ENCODE data around the gene ST6GALNAC6. TPM values are rescaled to one million over a fixed set of nuclear protein-coding genes. Genes with fewer than 3 reads are reported as not detected.

The ST6GALNAC6 gene
- total RNA-seq, 2 donors from 2014 or later = 46.4 to 95.1 TPM

DNA sequence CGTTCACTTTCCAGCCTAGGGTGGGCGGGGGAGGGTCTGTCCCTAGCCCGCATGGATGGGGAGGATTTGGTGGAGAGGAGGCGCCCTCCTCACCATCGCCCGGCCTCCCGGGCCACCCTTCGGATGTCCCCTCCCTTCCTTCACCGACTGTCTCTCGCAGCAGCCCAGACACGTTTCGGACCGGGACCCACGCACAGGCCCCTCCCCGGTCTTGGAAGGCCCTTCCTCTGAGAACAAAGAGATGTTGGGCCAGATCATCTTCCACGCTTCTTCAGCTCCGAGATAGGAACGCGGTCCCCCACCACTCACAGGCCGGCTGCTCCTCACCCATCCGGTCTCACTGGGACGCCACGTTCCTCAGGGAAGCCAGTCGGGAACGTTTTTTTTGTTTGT is 38.9 kb upstream of the ST6GALNAC6 start:
- TF ChIP-seq POLR2A (IDR thresholded peaks at IDR 0.05) (no peak), POLR2AphosphoS5 (IDR thresholded peaks at IDR 0.05) (no peak)
- TF ChIP-seq, protein P1, sequence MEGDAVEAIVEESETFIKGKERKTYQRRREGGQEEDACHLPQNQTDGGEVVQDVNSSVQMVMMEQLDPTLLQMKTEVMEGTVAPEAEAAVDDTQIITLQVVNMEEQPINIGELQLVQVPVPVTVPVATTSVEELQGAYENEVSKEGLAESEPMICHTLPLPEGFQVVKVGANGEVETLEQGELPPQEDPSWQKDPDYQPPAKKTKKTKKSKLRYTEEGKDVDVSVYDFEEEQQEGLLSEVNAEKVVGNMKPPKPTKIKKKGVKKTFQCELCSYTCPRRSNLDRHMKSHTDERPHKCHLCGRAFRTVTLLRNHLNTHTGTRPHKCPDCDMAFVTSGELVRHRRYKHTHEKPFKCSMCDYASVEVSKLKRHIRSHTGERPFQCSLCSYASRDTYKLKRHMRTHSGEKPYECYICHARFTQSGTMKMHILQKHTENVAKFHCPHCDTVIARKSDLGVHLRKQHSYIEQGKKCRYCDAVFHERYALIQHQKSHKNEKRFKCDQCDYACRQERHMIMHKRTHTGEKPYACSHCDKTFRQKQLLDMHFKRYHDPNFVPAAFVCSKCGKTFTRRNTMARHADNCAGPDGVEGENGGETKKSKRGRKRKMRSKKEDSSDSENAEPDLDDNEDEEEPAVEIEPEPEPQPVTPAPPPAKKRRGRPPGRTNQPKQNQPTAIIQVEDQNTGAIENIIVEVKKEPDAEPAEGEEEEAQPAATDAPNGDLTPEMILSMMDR (IDR thresholded peaks at IDR 0.05) = no peak
- H3K27me3 ChIP-seq (replicated peaks; ENCODE audit: insufficient read depth) = no peaks in the 10 kb centered on the region
- H3K9me3 ChIP-seq = no peaks in the 10 kb centered on the region
- H3K4me3 ChIP-seq = peak overlapping the region; percentile 50 to 66
- no peak for DNase-seq (ENCODE audit: low spot score)
- peaks cover 9% of the 10 kb centered on the region for H3K4me1 ChIP-seq (replicated peaks)
- peaks cover 0 to 9% of the 10 kb centered on the region in 2 donors for H3K36me3 ChIP-seq
- intact Hi-C loops (cut with DNase I) = no loop called here
- peak overlapping the region; percentile 36 to 47 for H3K27ac ChIP-seq
- WGBS = 11% methylated on average over 25 of the region's 25 CpGs

DNA sequence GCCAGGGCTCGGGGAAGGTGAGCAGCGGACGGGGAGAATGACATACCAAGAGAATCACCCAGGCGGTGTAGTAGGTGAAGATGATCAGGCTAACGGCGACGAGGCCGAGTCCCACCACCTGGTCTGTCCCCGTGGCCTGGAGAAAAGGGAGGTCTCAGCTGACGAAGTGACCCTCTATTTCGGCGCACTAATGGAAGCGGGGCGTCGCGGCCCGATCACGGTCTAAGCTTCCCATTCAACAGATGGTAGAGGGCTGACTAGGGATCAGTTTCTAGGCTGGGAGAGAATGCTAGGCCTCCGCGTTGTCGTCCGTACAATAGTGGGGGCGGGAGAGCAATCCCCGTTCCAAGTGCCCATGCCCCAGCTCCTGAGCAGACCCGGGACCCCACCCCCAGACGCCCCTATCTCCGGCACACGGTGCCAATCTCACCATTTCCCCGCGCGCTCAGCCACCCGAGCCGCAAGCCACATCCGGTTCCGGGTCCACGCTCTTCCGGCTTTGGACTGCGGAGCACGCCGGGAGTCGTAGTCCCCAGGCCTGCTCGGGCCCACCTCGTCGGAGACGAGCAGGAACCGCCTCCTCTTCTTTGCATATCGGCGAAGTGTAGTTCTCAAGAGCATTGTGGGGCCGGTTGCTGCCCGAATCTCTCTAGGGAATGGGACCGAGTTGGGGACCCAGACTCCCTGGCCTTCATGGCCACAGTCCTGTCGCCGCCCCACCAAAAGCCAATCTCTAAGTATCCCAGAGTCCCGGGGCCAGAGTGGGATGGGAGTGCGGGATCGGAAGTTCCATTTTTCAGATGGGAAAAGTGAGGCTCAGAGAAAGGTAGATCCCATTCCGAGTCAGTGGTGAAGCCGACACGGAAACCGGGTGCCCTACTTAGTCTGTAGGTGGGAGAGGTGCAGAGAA is 38.2 kb upstream of the ST6GALNAC6 start, which contains the start of gene DPM2:
DPM2 (minus strand) TSS at position 467 of the 910 bp plus-strand sequence; CDS start at position 433, 34 bp downstream.
- TF ChIP-seq POLR2A (IDR thresholded peaks at IDR 0.05) (peak; percentile 42), POLR2AphosphoS5 (IDR thresholded peaks at IDR 0.05) (peak; percentile 93)
- TF ChIP-seq, protein P1 (IDR thresholded peaks at IDR 0.05) = no peak

DNA sequence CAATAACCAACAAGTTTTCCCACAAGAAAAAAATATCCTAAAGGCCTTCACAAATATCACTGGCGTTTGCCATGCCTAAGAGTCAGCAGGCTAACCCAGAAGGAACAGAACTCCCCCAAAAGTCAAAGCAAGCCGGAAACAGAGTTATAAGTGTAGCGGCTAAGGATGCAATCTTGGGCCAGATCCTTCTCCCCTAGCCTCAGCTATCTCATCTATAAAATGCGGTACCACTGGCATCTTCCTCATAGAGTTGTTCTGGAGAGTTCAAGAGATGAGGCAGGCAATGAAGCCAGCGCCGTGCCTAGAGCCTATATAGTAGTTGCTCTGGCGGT is 37.6 kb upstream of the ST6GALNAC6 start:
- Histone ChIP-seq H3K4me3 (peak overlapping the region; percentile 50 to 66), H3K27ac (peak overlapping the region; percentile 36 to 47), H3K9me3 (no peaks in the 10 kb centered on the region), H3K27me3 (replicated peaks; ENCODE audit: insufficient read depth) (no peaks in the 10 kb centered on the region), H3K4me1 (replicated peaks) (peaks cover 9% of the 10 kb centered on the region), H3K36me3 (peaks cover 0 to 9% of the 10 kb centered on the region in 2 donors)
- TF ChIP-seq POLR2AphosphoS5 (IDR thresholded peaks at IDR 0.05) = no peak
- TF ChIP-seq POLR2A (IDR thresholded peaks at IDR 0.05) = no peak
- TF ChIP-seq, protein P1 (IDR thresholded peaks at IDR 0.05) = no peak
- 12% methylated on average over 7 of the region's 7 CpGs for WGBS
- intact Hi-C loops (cut with DNase I) = no loop called here
- no peak for DNase-seq (ENCODE audit: low spot score)

More for the DNA sequence above, 38.2 kb upstream of the ST6GALNAC6 start, which contains the start of gene DPM2:
- peak within 1 kb of the TSS; percentile 36 to 47 for H3K27ac ChIP-seq
- no peaks in the 10 kb centered on the region for H3K9me3 ChIP-seq
- intact Hi-C loops (cut with DNase I) = no loop called here
- DNase-seq (ENCODE audit: low spot score) = peak; percentile 70
- WGBS = 3% methylated on average over 56 of the region's 60 CpGs
- H3K36me3 ChIP-seq = peaks cover 0 to 9% of the 10 kb centered on the region in 2 donors
- peak within 1 kb of the TSS; percentile 50 to 66 for H3K4me3 ChIP-seq
- H3K4me1 ChIP-seq (replicated peaks) = peaks cover 9% of the 10 kb centered on the region
- no peaks in the 10 kb centered on the region for H3K27me3 ChIP-seq (replicated peaks; ENCODE audit: insufficient read depth)

DNA sequence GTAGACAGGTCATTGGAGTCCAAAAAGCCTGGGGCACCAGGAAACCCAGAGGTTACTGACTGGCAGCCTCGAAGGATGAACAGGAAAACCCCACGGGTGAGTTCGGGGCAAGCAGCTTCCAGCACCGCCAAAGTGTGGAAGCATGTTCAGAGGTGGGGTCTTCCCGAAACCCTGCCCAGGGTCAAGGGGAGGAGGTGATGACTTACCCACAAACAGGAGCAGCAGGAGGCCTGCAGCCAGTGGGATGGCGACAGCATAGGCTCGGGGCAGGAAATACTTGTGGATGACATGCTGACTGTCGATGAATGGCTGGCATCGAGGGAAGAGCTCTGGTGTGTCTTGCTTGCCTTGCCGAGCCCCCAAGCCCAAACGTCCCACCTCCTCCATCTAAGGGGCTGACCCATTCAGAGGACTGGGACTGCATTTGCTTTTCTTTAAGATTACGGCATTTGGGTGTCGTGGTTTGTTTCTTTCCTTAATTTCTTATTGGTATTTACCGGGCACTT is 37.0 kb upstream of the ST6GALNAC6 start:
- DNase-seq (ENCODE audit: low spot score) = no peak
- Histone ChIP-seq H3K4me1 (replicated peaks) (peaks cover 9% of the 10 kb centered on the region), H3K9me3 (no peaks in the 10 kb centered on the region), H3K27me3 (replicated peaks; ENCODE audit: insufficient read depth) (no peaks in the 10 kb centered on the region), H3K4me3 (peak overlapping the region in 1 of 2 donors; percentile 50), H3K27ac (no peak overlapping the region), H3K36me3 (peaks cover 0 to 6% of the 10 kb centered on the region in 2 donors)
- 73% methylated on average over 14 of the region's 14 CpGs for WGBS
- intact Hi-C loops (cut with DNase I) = no loop called here
- no peak for TF ChIP-seq POLR2A (IDR thresholded peaks at IDR 0.05)

DNA sequence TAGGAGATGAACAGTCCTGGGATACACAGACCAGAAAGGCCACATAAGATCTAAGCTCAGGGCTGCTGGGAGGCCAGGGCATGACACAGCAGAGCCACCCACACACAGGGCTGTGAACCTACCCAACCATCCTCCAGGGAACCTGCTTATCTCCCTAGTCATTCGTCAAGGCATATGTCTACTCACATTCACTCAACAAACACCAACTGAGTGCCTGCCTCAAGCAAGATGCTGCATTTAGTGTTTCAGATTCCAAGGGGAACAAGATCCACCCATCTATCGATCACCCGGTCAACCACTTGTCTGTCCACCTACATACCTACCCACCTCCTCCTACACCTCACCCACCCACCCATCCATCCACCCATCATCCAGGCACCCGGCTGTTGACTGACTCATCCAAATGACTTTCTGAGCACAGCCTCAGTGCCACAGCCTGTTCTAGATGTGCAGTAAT is 36.4 kb upstream of the ST6GALNAC6 start:
- H3K4me1 ChIP-seq (replicated peaks) = peaks cover 9% of the 10 kb centered on the region
- 81% methylated on average over 4 of the region's 4 CpGs for WGBS
- DNase-seq (ENCODE audit: low spot score) = no peak
- no peak overlapping the region for H3K4me3 ChIP-seq
- intact Hi-C loops (cut with DNase I) = no loop called here
- no peaks in the 10 kb centered on the region for H3K27me3 ChIP-seq (replicated peaks; ENCODE audit: insufficient read depth)
- no peak overlapping the region for H3K27ac ChIP-seq
- H3K36me3 ChIP-seq = peaks cover 0 to 6% of the 10 kb centered on the region in 2 donors
- H3K9me3 ChIP-seq = no peaks in the 10 kb centered on the region
- TF ChIP-seq POLR2AphosphoS5 (IDR thresholded peaks at IDR 0.05) (no peak), POLR2A (IDR thresholded peaks at IDR 0.05) (no peak)
- TF ChIP-seq, protein P1 (IDR thresholded peaks at IDR 0.05) = no peak
